ENCODE data around the gene SMAD6. TPM values are rescaled to one million over a fixed set of nuclear protein-coding genes. Genes with fewer than 3 reads are reported as not detected.

Gene SMAD6
- total RNA-seq, 4 donors from 2014 or later: 1.7 to 6.3 (median 3.8) TPM

DNA sequence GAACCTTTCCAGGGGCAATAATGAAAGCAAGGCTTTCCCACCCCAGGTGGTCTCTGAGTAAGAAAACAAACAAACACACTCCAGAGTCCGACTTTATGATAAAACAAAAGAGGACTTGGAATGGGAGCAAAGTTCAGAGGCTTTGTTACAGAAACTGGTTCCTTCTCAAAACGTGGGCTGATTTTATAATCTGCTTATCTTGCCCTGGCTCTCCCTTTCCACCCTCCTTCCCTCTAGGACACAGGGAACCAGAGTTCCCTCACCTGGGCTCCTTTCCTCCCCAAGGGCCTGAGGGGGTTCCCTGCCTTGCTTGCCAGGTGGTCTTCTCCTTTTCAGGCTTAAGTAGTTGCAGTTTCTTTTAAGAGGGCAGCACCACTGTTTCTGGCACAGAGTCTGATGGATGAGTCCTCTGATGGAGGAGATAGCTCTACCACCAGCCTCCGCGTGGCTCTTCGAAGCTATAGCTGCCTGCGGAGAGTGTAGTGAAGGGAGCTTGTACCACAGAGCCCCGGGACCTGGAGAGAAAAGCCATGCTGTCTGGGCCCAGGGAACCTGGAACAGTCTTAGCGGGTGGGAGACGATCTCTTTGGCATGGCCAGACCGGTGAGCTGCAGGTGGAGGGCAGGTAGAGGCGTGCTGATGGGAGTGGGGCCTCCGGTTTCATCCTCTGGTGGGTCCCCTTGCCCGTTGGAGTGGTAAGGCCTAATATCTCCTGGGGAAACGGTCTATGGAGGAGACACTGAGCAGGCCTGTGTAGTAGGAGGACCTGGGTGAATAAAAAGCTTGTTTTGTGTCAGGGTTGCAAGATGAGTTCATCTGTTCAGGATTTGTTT is 68.7 kb downstream of the SMAD6 start:
- H3K4me3 ChIP-seq: no peak overlapping the region
- no peaks in the 10 kb centered on the region for H3K36me3 ChIP-seq
- no peaks in the 10 kb centered on the region for H3K9me3 ChIP-seq
- 56 to 75% methylated on average over 6 to 14 of the region's 14 CpGs for WGBS, 2 donors
- intact Hi-C loops (cut with DNase I): loop anchor here (5.0 kb wide), 2 partner anchors 77 to 153 kb away; no protein-coding TSS in a partner anchor
- H3K27me3 ChIP-seq: peaks cover 0 to 4% (median 0%) of the 10 kb centered on the region in 4 donors
- TF ChIP-seq POLR2A (IDR thresholded peaks at IDR 0.05): no peak
- TF ChIP-seq, protein P1, sequence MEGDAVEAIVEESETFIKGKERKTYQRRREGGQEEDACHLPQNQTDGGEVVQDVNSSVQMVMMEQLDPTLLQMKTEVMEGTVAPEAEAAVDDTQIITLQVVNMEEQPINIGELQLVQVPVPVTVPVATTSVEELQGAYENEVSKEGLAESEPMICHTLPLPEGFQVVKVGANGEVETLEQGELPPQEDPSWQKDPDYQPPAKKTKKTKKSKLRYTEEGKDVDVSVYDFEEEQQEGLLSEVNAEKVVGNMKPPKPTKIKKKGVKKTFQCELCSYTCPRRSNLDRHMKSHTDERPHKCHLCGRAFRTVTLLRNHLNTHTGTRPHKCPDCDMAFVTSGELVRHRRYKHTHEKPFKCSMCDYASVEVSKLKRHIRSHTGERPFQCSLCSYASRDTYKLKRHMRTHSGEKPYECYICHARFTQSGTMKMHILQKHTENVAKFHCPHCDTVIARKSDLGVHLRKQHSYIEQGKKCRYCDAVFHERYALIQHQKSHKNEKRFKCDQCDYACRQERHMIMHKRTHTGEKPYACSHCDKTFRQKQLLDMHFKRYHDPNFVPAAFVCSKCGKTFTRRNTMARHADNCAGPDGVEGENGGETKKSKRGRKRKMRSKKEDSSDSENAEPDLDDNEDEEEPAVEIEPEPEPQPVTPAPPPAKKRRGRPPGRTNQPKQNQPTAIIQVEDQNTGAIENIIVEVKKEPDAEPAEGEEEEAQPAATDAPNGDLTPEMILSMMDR (IDR thresholded peaks at IDR 0.05): no peak
- H3K27ac ChIP-seq: no peak overlapping the region
- H3K4me1 ChIP-seq: peaks cover 0 to 50% (median 20%) of the 10 kb centered on the region in 3 donors
- no peak for DNase-seq

DNA sequence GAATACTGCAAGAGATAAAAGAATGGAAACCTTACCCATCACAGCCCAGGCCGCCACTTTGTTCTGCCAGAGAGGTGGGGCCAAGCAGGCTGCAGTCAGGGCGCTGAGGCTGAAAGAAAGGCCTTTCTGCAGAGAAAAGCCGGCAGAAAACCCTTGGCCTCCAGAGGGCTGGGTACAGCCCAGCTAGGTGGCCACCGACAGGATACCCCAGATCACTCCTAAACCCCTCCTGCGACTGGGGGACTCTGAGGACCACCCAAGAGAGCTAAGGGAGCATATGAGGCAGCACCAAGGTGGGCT is 69.3 kb downstream of the SMAD6 start:
- no peak for DNase-seq
- TF ChIP-seq, protein P1 (IDR thresholded peaks at IDR 0.05): no peak
- TF ChIP-seq POLR2A (IDR thresholded peaks at IDR 0.05): no peak
- WGBS, 2 donors: 83 to 93% methylated on average over 2 to 5 of the region's 5 CpGs
- Histone ChIP-seq H3K36me3 (no peaks in the 10 kb centered on the region), H3K4me3 (no peak overlapping the region), H3K4me1 (peaks cover 0 to 45% (median 17%) of the 10 kb centered on the region in 3 donors), H3K9me3 (no peaks in the 10 kb centered on the region), H3K27me3 (no peaks in the 10 kb centered on the region), H3K27ac (no peak overlapping the region)
- intact Hi-C loops (cut with DNase I): loop anchor here (5.0 kb wide), 2 partner anchors 76 to 154 kb away; no protein-coding TSS in a partner anchor

DNA sequence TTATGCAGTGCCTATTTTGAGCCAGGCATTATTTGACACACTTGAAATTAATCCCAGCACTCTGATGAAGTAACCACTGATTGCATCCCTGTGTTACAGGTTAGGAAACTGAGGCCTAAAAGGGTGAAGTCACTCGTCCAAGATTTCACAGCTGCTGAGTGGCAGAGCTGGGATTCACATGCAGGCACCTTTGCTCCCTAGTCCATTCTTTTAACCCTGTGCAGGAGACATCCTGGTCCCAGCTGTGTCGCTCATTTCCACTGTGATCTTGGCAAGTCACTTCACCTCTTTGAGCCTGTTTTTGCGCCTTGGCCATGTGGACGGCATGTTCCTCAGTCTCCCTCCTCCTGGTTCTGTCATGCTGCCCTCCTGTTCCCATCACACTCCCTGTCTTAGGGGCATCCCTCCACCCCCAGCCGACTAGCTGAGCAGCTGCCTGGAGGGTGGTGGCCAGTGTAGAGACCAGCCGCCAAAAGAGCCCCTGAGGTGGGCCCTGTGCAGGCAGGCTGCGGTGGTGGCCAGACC is 70.6 kb downstream of the SMAD6 start:
- intact Hi-C loops (cut with DNase I): loop anchor here (5.0 kb wide), 2 partner anchors 75 to 155 kb away; no protein-coding TSS in a partner anchor
- Histone ChIP-seq H3K4me3 (no peak overlapping the region), H3K9me3 (no peaks in the 10 kb centered on the region), H3K4me1 (peaks cover 0 to 34% (median 17%) of the 10 kb centered on the region in 3 donors), H3K27me3 (no peaks in the 10 kb centered on the region), H3K27ac (peak overlapping the region in 3 of 4 donors; percentile 49 to 62 (median 53)), H3K36me3 (no peaks in the 10 kb centered on the region)
- DNase-seq: no peak
- WGBS, 2 donors: 77 to 82% methylated on average over 4 to 5 of the region's 7 CpGs
- no peak for TF ChIP-seq POLR2A (IDR thresholded peaks at IDR 0.05)
- TF ChIP-seq, protein P1 (IDR thresholded peaks at IDR 0.05): no peak

DNA sequence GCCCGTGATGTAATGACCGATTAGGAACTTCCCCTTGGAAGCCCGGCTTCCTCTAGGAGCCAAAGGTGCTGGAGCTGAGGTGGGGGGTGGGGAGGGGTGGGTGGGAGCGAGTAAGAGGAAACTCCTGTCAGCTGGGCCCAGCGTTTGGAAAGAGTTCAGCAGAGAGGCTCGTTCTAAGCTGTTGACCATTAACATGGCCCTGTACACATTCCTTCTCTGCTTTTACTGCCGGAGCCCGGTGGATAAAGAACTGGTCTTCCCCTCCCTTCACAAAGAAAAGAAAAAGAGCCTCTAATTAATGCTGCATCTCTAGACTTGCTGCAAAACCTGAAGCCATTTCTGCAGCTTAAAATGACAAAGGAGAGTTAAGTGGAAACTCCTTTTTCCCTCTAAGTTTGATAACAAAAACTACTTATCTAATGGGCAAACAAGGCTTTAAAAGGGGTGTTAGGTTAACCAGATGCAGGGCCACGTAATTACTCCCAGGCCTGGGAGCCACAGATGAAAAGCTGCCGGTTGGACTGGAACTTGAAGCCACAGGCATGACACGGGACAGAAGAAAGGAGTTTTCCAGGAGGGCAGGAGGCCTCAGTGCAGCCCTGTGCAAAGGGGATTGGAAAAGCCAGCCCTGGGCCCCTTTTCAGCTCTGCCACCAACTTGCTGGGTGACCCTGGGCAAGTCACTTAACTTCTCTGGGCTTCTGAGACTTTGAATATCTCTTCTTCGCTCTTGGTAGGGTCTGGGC is 71.3 kb downstream of the SMAD6 start:
- no peak for DNase-seq
- intact Hi-C loops (cut with DNase I): loop anchor here (5.0 kb wide), 2 partner anchors 74 to 156 kb away; no protein-coding TSS in a partner anchor
- WGBS, 2 donors: 40 to 56% methylated on average over 7 to 11 of the region's 12 CpGs
- Histone ChIP-seq H3K4me3 (no peak overlapping the region), H3K27me3 (no peaks in the 10 kb centered on the region), H3K36me3 (no peaks in the 10 kb centered on the region), H3K27ac (peak overlapping the region in 3 of 4 donors; percentile 49 to 66 (median 62)), H3K9me3 (no peaks in the 10 kb centered on the region), H3K4me1 (peaks cover 0 to 34% (median 17%) of the 10 kb centered on the region in 3 donors)
- TF ChIP-seq, protein P1 (IDR thresholded peaks at IDR 0.05): no peak
- no peak for TF ChIP-seq POLR2A (IDR thresholded peaks at IDR 0.05)
